ENCODE measurements around the gene ZFP36L2. TPM values are rescaled to one million over a fixed set of nuclear protein-coding genes. Genes with fewer than 3 reads are reported as not detected.
A peak's percentile ranks its signal among the peaks of the same experiment; 100 is the strongest.

ZFP36L2 gene
- total and polyA plus RNA-seq, 10 of the 15 experiments (the other 5 are each of a cell fraction or from before 2014, with no cell fraction given): 4.3 to 64.9 (median 19.5) TPM

DNA sequence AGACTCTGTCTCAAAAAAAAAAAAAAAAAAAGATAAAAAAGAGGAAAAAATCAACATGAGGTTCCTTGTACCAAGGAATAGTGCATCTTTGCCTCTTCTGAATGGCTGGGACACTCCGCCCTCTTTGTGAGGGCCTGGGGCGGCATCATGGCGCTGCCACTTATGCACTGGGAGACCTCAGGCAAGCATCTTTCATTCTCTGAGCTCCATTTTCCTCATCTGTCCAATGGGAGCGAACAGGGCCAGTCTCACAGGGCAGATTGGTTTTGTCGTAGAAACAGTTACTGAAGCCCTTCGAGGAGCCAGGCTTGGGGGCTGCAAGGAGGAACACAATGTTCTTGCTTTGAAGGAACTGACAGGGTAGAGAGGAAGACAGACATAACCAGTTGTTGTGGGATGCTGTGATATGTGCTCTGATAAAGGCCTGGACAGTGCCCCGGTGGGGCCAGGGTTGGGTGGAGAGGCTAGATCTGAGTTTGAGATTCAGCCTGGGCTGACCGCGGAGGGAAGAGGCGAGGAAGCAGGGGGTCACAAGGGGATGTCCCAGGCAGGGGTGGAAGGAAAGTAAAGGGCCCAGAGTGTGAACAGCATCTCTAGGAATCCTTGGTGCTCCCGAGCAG, 14.1 kb downstream of the ZFP36L2 start:
- ATAC-seq: no peak
- FAIRE-seq: no peak
- RAD21 ChIA-PET (ENCODE audit: unreplicated experiment): no interaction called here
- no peak for TF ChIP-seq TCF12 (IDR thresholded peaks at IDR 0.05; ENCODE audit: low read depth, low read length)
- Histone ChIP-seq H3K36me3 (ENCODE audit: control insufficient read depth in 2 of 2, insufficient read depth in 2 of 2, low read length in 1 of 2) (no peaks in the 10 kb centered on the region), H3K9me3 (replicated peaks; ENCODE audit: control insufficient read depth, insufficient read depth, low read length) (no peaks in the 10 kb centered on the region), H3K9ac (ENCODE audit: control insufficient read depth, insufficient read depth, low read length) (no peak overlapping the region), H3K4me2 (ENCODE audit: control insufficient read depth, insufficient read depth) (no peak overlapping the region), H3K79me2 (ENCODE audit: control insufficient read depth, insufficient read depth, low read length) (no peaks in the 10 kb centered on the region), H3K27ac (ENCODE audit: control insufficient read depth, insufficient read depth) (no peak overlapping the region), H2AFZ (ENCODE audit: control insufficient read depth, low read depth, low read length) (no peak overlapping the region), H3K27me3 (replicated peaks in 1 of 2; ENCODE audit: control insufficient read depth in 2 of 2, insufficient read depth in 2 of 2, low read length in 1 of 2) (no peaks in the 10 kb centered on the region), H3K4me3 (no peak overlapping the region), H4K20me1 (ENCODE audit: control insufficient read depth, insufficient read depth) (no peaks in the 10 kb centered on the region), H3K4me1 (ENCODE audit: control insufficient read depth, insufficient read depth, low read length) (no peaks in the 10 kb centered on the region; the same call in 1 of the 2 replicates)
- SMC1A ChIA-PET (ENCODE audit: uncharacterized antibody, unreplicated experiment): interaction anchor here (0.6 to 0.8 kb wide), 2 partner anchors 9 to 211 kb away, joined by 3 to 4 read pairs; no protein-coding TSS in a partner anchor
- intact Hi-C loops (cut with micrococcal nuclease; ENCODE audit: unreplicated experiment): no loop called here
- 80% methylated on average over 11 of the region's 11 CpGs for WGBS (ENCODE audit: insufficient coverage, insufficient replicate concordance, low lambda C conversion rate, missing lambda C conversion rate)
- no peak for DNase-seq (ENCODE audit: low read depth, low spot score)
- CTCF ChIA-PET: no interaction called here
- BruUV-seq (replicated peaks): no TSS peak
- in situ Hi-C loops (cut with MboI): no loop called here
- POLR2A ChIA-PET: no interaction called here

DNA sequence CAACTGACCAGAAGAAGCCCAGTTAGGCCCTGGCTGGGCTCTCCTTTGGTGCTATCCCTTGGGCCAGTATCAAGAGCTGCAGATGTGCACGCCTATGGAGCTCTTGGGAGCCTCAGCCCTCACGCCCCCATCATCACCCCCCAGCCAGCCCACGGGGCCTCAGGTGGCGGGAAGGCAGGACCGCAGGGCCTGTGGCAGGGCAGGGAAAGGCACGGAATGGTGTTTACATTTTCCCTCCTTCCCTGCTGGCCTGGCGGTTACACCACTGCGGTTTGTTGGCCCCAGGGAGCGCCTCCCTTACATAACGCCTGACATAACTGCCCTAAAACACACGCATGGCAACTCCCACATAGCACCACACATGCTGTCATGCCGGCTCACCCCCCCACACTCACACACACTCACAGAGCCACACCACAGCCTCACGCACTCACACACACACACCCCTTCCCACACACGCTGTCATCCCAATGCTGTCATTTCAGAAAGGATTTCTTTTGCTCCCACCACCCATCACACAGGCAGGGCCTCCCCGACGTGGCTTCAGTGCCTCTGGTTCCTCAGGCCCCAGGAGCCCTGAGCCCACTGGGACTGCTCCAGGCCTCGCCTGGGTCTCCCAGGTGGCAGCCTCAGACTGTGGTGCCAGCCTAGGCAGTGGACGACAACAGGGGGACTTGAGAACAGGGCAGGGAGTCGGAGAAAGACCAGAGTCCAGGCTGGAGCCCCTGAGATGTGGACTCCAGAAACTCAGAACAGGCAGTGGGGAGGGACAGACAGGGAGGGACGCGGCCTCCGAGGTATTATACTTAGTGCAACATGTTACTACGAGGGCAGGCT, 15.7 kb downstream of the ZFP36L2 start:
- Histone ChIP-seq H3K27ac (ENCODE audit: control insufficient read depth, insufficient read depth) (no peak overlapping the region), H3K9ac (ENCODE audit: control insufficient read depth, insufficient read depth, low read length) (no peak overlapping the region), H3K4me1 (ENCODE audit: control insufficient read depth, insufficient read depth, low read length) (no peaks in the 10 kb centered on the region; the same call in 1 of the 2 replicates), H3K79me2 (ENCODE audit: control insufficient read depth, insufficient read depth, low read length) (no peaks in the 10 kb centered on the region), H3K27me3 (replicated peaks in 1 of 2; ENCODE audit: control insufficient read depth in 2 of 2, insufficient read depth in 2 of 2, low read length in 1 of 2) (no peaks in the 10 kb centered on the region), H4K20me1 (ENCODE audit: control insufficient read depth, insufficient read depth) (no peaks in the 10 kb centered on the region), H2AFZ (ENCODE audit: control insufficient read depth, low read depth, low read length) (no peak overlapping the region), H3K36me3 (ENCODE audit: control insufficient read depth in 2 of 2, insufficient read depth in 2 of 2, low read length in 1 of 2) (no peaks in the 10 kb centered on the region), H3K4me2 (ENCODE audit: control insufficient read depth, insufficient read depth) (no peak overlapping the region), H3K4me3 (no peak overlapping the region), H3K9me3 (replicated peaks; ENCODE audit: control insufficient read depth, insufficient read depth, low read length) (no peaks in the 10 kb centered on the region)
- ATAC-seq: peak; percentile 28; the same call in 2 of the 3 replicates
- RAD21 ChIA-PET (ENCODE audit: unreplicated experiment): interaction anchor here (1.3 kb wide), 1 partner anchor 12 kb away, joined by 5 read pairs; no protein-coding TSS in a partner anchor
- CTCF ChIA-PET: no interaction called here
- in situ Hi-C loops (cut with MboI) (no loop called here), intact Hi-C loops (cut with micrococcal nuclease; ENCODE audit: unreplicated experiment) (no loop called here)
- 64% methylated on average over 21 of the region's 23 CpGs for WGBS (ENCODE audit: insufficient coverage, insufficient replicate concordance, low lambda C conversion rate, missing lambda C conversion rate)
- DNase-seq (ENCODE audit: low read depth, low spot score): no peak
- POLR2A ChIA-PET: no interaction called here
- SMC1A ChIA-PET (ENCODE audit: uncharacterized antibody, unreplicated experiment): interaction anchor here (0.8 to 1.2 kb wide), 2 partner anchors 15 to 36 kb away, joined by 3 read pairs; no protein-coding TSS in a partner anchor
- BruUV-seq (replicated peaks): no TSS peak
- FAIRE-seq: no peak
- TF ChIP-seq DPF2 (IDR thresholded peaks at IDR 0.05) (0 out of 2 replicates have a peak, but pooled peaks have one; percentile 31), CREM (IDR thresholded peaks at IDR 0.05; ENCODE audit: low read depth) (0 out of 2 replicates have a peak, but pooled peaks have one; percentile 17), MTA2 (IDR thresholded peaks at IDR 0.05; ENCODE audit: low read depth) (peak; percentile 46; the same call in 1 of the 2 replicates), TCF12 (IDR thresholded peaks at IDR 0.05; ENCODE audit: low read depth, low read length) (no peak), FOXK2 (IDR thresholded peaks at IDR 0.05) (no peak; the same call in 1 of the 2 replicates), PAX5 (IDR thresholded peaks at IDR 0.05; ENCODE audit: borderline replicate concordance, low read depth, low read length) (no peak), ZNF217 (IDR thresholded peaks at IDR 0.05) (no peak), ZNF207 (IDR thresholded peaks at IDR 0.05; ENCODE audit: borderline replicate concordance) (no peak), GATAD2B (conservative IDR thresholded peaks at IDR 0.05; ENCODE audit: low read depth) (no peak; the same call in 1 of the 2 replicates)
- TF ChIP-seq, protein P1, sequence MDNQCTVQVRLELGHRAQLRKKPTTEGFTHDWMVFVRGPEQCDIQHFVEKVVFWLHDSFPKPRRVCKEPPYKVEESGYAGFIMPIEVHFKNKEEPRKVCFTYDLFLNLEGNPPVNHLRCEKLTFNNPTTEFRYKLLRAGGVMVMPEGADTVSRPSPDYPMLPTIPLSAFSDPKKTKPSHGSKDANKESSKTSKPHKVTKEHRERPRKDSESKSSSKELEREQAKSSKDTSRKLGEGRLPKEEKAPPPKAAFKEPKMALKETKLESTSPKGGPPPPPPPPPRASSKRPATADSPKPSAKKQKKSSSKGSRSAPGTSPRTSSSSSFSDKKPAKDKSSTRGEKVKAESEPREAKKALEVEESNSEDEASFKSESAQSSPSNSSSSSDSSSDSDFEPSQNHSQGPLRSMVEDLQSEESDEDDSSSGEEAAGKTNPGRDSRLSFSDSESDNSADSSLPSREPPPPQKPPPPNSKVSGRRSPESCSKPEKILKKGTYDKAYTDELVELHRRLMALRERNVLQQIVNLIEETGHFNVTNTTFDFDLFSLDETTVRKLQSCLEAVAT (IDR thresholded peaks at IDR 0.05): no peak
- TF ChIP-seq, protein P2, sequence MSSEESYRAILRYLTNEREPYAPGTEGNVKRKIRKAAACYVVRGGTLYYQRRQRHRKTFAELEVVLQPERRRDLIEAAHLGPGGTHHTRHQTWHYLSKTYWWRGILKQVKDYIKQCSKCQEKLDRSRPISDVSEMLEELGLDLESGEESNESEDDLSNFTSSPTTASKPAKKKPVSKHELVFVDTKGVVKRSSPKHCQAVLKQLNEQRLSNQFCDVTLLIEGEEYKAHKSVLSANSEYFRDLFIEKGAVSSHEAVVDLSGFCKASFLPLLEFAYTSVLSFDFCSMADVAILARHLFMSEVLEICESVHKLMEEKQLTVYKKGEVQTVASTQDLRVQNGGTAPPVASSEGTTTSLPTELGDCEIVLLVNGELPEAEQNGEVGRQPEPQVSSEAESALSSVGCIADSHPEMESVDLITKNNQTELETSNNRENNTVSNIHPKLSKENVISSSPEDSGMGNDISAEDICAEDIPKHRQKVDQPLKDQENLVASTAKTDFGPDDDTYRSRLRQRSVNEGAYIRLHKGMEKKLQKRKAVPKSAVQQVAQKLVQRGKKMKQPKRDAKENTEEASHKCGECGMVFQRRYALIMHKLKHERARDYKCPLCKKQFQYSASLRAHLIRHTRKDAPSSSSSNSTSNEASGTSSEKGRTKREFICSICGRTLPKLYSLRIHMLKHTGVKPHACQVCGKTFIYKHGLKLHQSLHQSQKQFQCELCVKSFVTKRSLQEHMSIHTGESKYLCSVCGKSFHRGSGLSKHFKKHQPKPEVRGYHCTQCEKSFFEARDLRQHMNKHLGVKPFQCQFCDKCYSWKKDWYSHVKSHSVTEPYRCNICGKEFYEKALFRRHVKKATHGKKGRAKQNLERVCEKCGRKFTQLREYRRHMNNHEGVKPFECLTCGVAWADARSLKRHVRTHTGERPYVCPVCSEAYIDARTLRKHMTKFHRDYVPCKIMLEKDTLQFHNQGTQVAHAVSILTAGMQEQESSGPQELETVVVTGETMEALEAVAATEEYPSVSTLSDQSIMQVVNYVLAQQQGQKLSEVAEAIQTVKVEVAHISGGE (CRISPR knock-in tag; IDR thresholded peaks at IDR 0.05): no peak
